SIG-M5 treated with dmso at 0.1 percent for 504 hours (cell line): ENCODE data around the gene RGN.
A peak's percentile ranks its signal among the peaks of the same experiment; 100 is the strongest.
"Not testable (repeated sequence)": the region's sequence is repeated elsewhere in the genome, so short reads cannot be mapped to it uniquely, and the experiment has no call there.

Experiments used
- DNase-seq: peaks from one replicate; lab custom pipeline; 2025; ENCODE audit not compliant: unreplicated experiment; lab: John Stamatoyannopoulos, UW

The RGN gene

DNA sequence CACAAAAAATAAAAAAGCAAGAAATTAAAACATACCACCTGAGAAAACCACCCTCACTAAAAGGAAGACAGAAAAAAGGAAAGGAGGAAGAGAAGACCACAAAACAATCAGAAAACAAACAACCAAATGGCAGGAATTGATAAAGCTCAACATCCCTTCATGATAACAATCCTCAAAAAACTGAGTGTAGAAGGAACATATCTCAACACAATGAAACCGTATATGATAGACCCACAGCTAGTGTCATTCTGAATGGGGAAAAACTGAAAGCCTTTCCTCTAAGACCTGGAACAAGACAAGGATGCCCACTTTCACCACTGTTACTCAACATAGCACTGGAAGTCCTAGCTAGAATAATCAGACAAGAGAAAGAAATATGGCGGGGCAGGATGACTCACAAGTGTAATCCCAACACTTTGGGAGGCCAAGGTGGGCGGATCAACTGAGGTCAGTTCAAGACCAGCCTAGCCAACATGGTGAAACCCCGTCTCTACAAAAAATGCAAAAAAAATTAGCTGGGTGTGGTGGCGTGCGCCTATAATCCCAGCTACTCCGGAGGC, 38.4 kb downstream of the RGN start:
- not testable (repeated sequence) for DNase-seq

DNA sequence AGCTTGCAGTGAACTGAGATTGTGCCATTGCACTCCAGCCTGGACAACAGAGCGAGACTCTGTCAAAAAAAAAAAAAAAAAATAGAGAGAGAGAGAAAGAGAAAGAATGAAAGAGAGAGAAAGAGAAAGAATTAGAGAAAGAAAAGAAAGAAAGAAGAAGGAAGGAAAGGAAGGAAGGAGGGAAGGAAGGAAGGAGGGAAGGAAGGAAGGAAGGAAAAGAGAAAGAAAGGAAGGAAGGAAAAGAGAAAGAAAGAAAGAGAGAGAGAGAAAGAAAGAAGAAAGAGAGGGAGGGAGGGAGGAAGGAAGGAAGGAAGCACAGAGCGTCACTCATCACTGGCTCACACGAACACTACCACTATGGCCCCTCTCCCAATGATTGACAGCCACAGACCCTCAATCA, 46.2 kb downstream of the RGN start:
- not testable (repeated sequence) for DNase-seq

DNA sequence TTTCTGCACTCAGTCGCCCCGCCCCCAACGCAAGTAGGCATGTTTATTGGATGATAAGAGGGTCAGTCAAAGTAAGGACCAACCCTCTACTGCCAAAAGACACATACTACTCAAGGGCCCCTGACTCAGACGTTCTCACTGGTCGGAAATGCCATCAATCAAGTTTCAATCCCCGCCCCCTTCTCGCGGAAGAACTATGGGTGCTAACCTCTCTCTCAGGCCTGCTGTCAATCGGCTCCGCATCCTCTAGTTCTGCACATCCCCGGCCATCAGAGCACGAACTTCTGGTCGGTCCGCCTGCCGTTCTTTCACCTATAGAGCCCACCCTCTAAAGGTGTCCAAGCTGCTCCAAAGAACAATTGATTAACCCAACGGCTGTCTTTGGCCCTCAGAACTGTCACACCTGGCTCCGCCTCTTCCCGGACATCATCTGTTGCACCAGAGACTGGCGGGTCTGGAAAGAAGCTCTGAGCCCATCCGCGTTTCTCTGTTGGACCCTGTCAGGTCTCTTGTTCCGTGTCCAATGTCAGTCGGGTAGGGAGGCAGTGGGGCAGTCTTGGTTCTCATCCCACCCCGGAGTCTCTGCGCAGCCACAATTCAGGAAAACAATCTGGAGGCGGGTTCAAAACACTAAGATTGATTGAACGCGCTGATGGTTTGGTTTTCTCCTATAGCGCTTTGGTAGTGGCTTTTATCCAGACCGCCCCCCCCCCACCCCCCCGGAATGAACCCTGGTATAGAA, 51.1 kb downstream of the RGN start:
- DNase-seq, result peak; percentile 94

- DNase-seq, result no peak
Observed at GRCh38 chrX:47129899-47130358, 51.7 kb downstream of the RGN start.

DNA sequence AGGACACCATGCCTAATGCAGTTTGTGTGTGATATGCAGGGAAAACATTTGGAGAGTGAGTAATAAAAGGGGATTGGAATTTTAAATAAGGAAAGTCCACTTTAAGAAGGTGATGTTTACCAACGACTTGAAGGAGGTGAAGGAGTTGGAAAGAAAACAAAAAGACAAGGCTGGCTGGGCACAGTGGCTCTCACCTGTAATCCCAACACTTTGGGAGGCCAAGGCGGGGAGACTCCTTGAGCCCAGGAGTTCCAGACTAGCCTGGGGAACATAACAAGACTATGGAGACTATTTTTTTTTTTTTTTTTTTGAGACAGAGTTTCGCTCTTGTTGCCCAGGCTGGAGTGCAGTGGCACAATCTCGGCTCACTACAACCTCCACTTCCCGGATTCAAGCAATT, 55.2 kb downstream of the RGN start:
- DNase-seq, result no peak

DNA sequence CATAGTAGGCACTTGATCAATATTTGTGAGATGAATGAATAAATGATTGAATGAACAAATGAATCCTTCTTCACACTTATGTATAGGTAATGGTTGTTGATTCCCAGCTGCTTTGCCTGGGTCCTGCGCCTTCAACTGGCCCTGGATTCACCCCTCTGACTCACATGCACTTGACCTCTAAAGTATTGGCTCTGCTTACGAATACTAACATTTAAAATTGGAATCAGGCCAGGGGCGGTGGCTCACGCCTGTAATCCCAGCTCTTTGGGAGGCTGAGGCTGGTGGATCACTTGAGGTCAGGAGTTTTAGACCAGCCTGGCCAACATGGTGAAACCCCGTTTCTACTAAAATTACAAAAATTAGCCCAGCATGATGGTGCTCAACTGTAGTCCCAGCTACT, 57.4 kb downstream of the RGN start:
- not testable (repeated sequence) for DNase-seq

DNA sequence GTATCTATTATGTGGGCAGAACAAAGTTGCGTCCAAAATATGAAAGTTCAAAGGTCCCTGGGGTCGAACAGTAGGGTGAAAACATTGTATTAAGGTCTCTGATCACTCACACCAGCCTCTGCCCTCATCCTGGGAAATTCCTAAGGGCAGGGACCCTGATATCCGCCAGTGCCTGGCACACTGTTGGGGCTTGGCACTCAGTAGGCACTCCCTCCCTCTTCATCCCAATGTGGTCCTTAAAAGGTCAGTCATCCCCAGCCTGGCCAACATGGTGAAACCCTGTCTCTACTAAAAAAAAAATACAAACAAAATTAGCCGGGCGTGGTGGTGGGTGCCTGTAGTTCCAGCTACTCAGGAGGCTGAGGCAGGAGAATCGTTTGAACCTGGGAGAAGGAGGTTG, 59.9 kb downstream of the RGN start:
- no peak for DNase-seq
